ENCODE data around the gene SLC36A3. TPM values are rescaled to one million over a fixed set of nuclear protein-coding genes. Genes with fewer than 3 reads are reported as not detected.

The SLC36A3 gene
- polyA plus RNA-seq, 1 experiment = not detected

GRCh38 chr5:151283120-151283825 lies 20.3 kb downstream of the SLC36A3 start:
- Histone ChIP-seq H3K27me3 (ENCODE audit: control insufficient read depth, insufficient read depth, low read length) (no peaks in the 10 kb centered on the region), H3K27ac (ENCODE audit: low read depth, low read length) (no peak overlapping the region), H3K4me3 (ENCODE audit: low read depth, low read length) (no peak overlapping the region), H3K9me3 (ENCODE audit: control insufficient read depth, insufficient read depth, low read length) (no peaks in the 10 kb centered on the region)
- no peak for TF ChIP-seq CTCF (IDR thresholded peaks at IDR 0.05; ENCODE audit: low read depth, low read length)
- ChIA-PET CTCF (no interaction called here), POLR2A (no interaction called here)
- DNase-seq (ENCODE audit: low read depth, low spot score) = no peak

- Histone ChIP-seq H3K4me3 (ENCODE audit: low read depth, low read length) (no peak overlapping the region), H3K9me3 (ENCODE audit: control insufficient read depth, insufficient read depth, low read length) (no peaks in the 10 kb centered on the region), H3K27ac (ENCODE audit: low read depth, low read length) (no peak overlapping the region), H3K27me3 (ENCODE audit: control insufficient read depth, insufficient read depth, low read length) (peaks cover 5% of the 10 kb centered on the region)
- DNase-seq (ENCODE audit: low read depth, low spot score) = no peak
- ChIA-PET CTCF (no interaction called here), POLR2A (no interaction called here)
- no peak for TF ChIP-seq CTCF (IDR thresholded peaks at IDR 0.05; ENCODE audit: low read depth, low read length)
These were observed 22.4 kb downstream of the SLC36A3 start for GRCh38 chr5:151281001-151281639.

GRCh38 chr5:151280443-151280842 lies 23.1 kb downstream of the SLC36A3 start:
- Histone ChIP-seq H3K9me3 (ENCODE audit: control insufficient read depth, insufficient read depth, low read length) (no peaks in the 10 kb centered on the region), H3K27me3 (ENCODE audit: control insufficient read depth, insufficient read depth, low read length) (peaks cover 5% of the 10 kb centered on the region), H3K27ac (ENCODE audit: low read depth, low read length) (no peak overlapping the region), H3K4me3 (ENCODE audit: low read depth, low read length) (no peak overlapping the region)
- no peak for DNase-seq (ENCODE audit: low read depth, low spot score)
- ChIA-PET CTCF (no interaction called here), POLR2A (no interaction called here)
- TF ChIP-seq CTCF (IDR thresholded peaks at IDR 0.05; ENCODE audit: low read depth, low read length) = no peak

- Histone ChIP-seq H3K4me3 (ENCODE audit: low read depth, low read length) (no peak overlapping the region), H3K27me3 (ENCODE audit: control insufficient read depth, insufficient read depth, low read length) (peaks cover 5% of the 10 kb centered on the region), H3K9me3 (ENCODE audit: control insufficient read depth, insufficient read depth, low read length) (no peaks in the 10 kb centered on the region), H3K27ac (ENCODE audit: low read depth, low read length) (no peak overlapping the region)
- ChIA-PET CTCF (interaction anchor here (1.6 kb wide), 1 partner anchor 38 kb away, joined by 4 read pairs; no protein-coding TSS in a partner anchor), POLR2A (interaction anchor here (0.8 kb wide), 1 partner anchor 40 kb away, joined by 3 read pairs; no protein-coding TSS in a partner anchor)
- no peak for DNase-seq (ENCODE audit: low read depth, low spot score)
- TF ChIP-seq CTCF (IDR thresholded peaks at IDR 0.05; ENCODE audit: low read depth, low read length) = no peak
These were observed 24.7 kb downstream of the SLC36A3 start for GRCh38 chr5:151278845-151279244.

GRCh38 chr5:151275803-151276202 lies 27.8 kb downstream of the SLC36A3 start:
- DNase-seq (ENCODE audit: low read depth, low spot score) = no peak
- Histone ChIP-seq H3K27me3 (ENCODE audit: control insufficient read depth, insufficient read depth, low read length) (peaks cover 5% of the 10 kb centered on the region), H3K9me3 (ENCODE audit: control insufficient read depth, insufficient read depth, low read length) (no peaks in the 10 kb centered on the region), H3K4me3 (ENCODE audit: low read depth, low read length) (no peak overlapping the region), H3K27ac (ENCODE audit: low read depth, low read length) (no peak overlapping the region)
- TF ChIP-seq CTCF (IDR thresholded peaks at IDR 0.05; ENCODE audit: low read depth, low read length) = no peak
- CTCF ChIA-PET = interaction anchor here (1.0 kb wide), 1 partner anchor 40 kb away, joined by 5 read pairs; no protein-coding TSS in a partner anchor
- POLR2A ChIA-PET = no interaction called here
